GM12878 (cell line): ENCODE data around the gene AGPAT2. TPM values are rescaled to one million over a fixed set of nuclear protein-coding genes. Genes with fewer than 3 reads are reported as not detected.

ENCODE experiments used
- ATAC-seq: fragments of 200-7000 bp; cut with Tn5 transposase; 3 replicates; pipeline ENCODE4 v1.9.1; 2020; ENCODE audit warnings: mild to moderate bottlenecking, moderate library complexity
- BruUV-seq: library from RNA; stranded (reverse); fragments of 400-500 nt; replicated peaks from 2 replicates; lab custom pipeline; 2021; lab: Mats Ljungman, UMichigan
- CTCF ChIA-PET: fragments of 300-600 bp; sonication (Branson Sonifier 250); formaldehyde crosslinking; extraction: SDS; loops from one replicate; lab custom pipeline; 2021; ENCODE audit warnings: inconsistent platforms; lab: Yijun Ruan, JAX
- POLR2A ChIA-PET: fragments of 350-600 bp; formaldehyde crosslinking; extraction: SDS; loops from one replicate; lab custom pipeline; 2021; ENCODE audit warnings: inconsistent platforms; lab: Charles Lee
- RAD21 ChIA-PET: fragments of 300-600 bp; sonication (Branson Sonifier 250); formaldehyde crosslinking; loops from one replicate; lab custom pipeline; 2023; ENCODE audit warnings: antibody characterized with exemption; ENCODE audit not compliant: unreplicated experiment; lab: Charles Lee
- SMC1A ChIA-PET: fragments of 300-600 bp; sonication (Branson Sonifier 250); formaldehyde crosslinking; loops from one replicate; lab custom pipeline; 2023; ENCODE audit not compliant: unreplicated experiment, uncharacterized antibody; lab: Charles Lee
- DNase-seq: peaks from one replicate; pipeline ENCODE4 v3.0.0-alpha.2; 2011; ENCODE audit warnings: low read depth, low spot score
- FAIRE-seq: peaks from 3 replicates; lab custom pipeline; 2011; peaks lifted over from hg19 to GRCh38; lab: Jason Lieb, UNC
- H2AFZ ChIP-seq: 2 replicates; pipeline ENCODE4 v1.6.0; 2011; ENCODE audit warnings: low read depth, low read length, control low read depth; ENCODE audit not compliant: control insufficient read depth
- H3K27ac ChIP-seq: 2 replicates; pipeline ENCODE4 v1.5.1; 2011; ENCODE audit warnings: control low read depth; ENCODE audit not compliant: control insufficient read depth, insufficient read depth
- H3K27me3 ChIP-seq, 2 experiments: replicated peaks in 1 of 2; 2 replicates each; pipeline versions ENCODE4 v1.6.0 to v1.6.1; 2011; ENCODE audit warnings: low read length in 1 of 2; ENCODE audit not compliant: control insufficient read depth in 2 of 2, insufficient read depth in 2 of 2
- H3K36me3 ChIP-seq, 2 experiments: 2 replicates each; pipeline ENCODE4 v1.5.1; 2011; ENCODE audit warnings: low read length in 1 of 2; ENCODE audit not compliant: control insufficient read depth in 2 of 2, insufficient read depth in 2 of 2
- H3K4me1 ChIP-seq: 2 replicates; pipeline ENCODE4 v1.6.1; 2011; ENCODE audit warnings: mild to moderate bottlenecking, low read length, moderate library complexity, mixed read lengths; ENCODE audit not compliant: control insufficient read depth, insufficient read depth
- H3K4me2 ChIP-seq: 2 replicates; pipeline ENCODE4 v1.6.0; 2011; ENCODE audit warnings: control low read depth; ENCODE audit not compliant: control insufficient read depth, insufficient read depth
- H3K4me3 ChIP-seq: fragments of 200-600 bp; sonication (generic); 2 replicates; pipeline ENCODE4 v1.5.1; 2016
- H3K79me2 ChIP-seq: 2 replicates; pipeline ENCODE4 v1.6.0; 2011; ENCODE audit warnings: low read length; ENCODE audit not compliant: control insufficient read depth, insufficient read depth
- H3K9ac ChIP-seq: 2 replicates; pipeline ENCODE4 v1.8.0; 2011; ENCODE audit warnings: low read length, control low read depth, mixed read lengths; ENCODE audit not compliant: control insufficient read depth, insufficient read depth
- H3K9me3 ChIP-seq: replicated peaks from 3 replicates; pipeline ENCODE4 v1.5.1; 2011; ENCODE audit warnings: mild to moderate bottlenecking, low read length; ENCODE audit not compliant: control insufficient read depth, insufficient read depth
- H4K20me1 ChIP-seq: 2 replicates; pipeline ENCODE4 v1.6.0; 2011; ENCODE audit not compliant: control insufficient read depth, insufficient read depth
- CREB1 ChIP-seq: IDR thresholded peaks from 2 replicates; pipeline ENCODE4 v1.6.1; 2012; ENCODE audit warnings: low read depth, mild to moderate bottlenecking, inconsistent platforms
- JUNB ChIP-seq: IDR thresholded peaks from 2 replicates; pipeline ENCODE4 v1.6.1; 2016; ENCODE audit warnings: antibody characterized with exemption, mild to moderate bottlenecking
- RB1 ChIP-seq: fragments of 450-650 bp; formaldehyde crosslinking; IDR thresholded peaks from 2 replicates; pipeline ENCODE4 v1.6.1; 2017; ENCODE audit warnings: mild to moderate bottlenecking, borderline replicate concordance
- RELA ChIP-seq: fragments of 450-650 bp; IDR thresholded peaks from 2 replicates; pipeline ENCODE4 v1.8.0; 2014; ENCODE audit warnings: borderline replicate concordance; ENCODE audit not compliant: partially characterized antibody
- TBL1XR1 ChIP-seq: IDR thresholded peaks from 2 replicates; pipeline ENCODE4 v1.6.1; 2012; ENCODE audit warnings: low read depth, low read length, improper control_type of control experiment
- WGBS: methylation state at CpG from one replicate; pipeline ENCODE4 v1.1.6; 2016; ENCODE audit warnings: low lambda C conversion rate; ENCODE audit not compliant: insufficient replicate concordance, insufficient coverage; ENCODE audit errors: missing lambda C conversion rate; 5-methylcytosine and 5-hydroxymethylcytosine counted together
- in situ Hi-C: fragments of 300-500 bp; cut with MboI; formaldehyde crosslinking; loops from 9 replicates; pipeline ENCODE4 v1.14.3; 2018; ENCODE audit warnings: mixed read lengths
- intact Hi-C: fragments of 100-400 bp; cut with micrococcal nuclease; formaldehyde crosslinking; loops from one replicate; pipeline ENCODE4 v1.14.2; 2022; ENCODE audit not compliant: unreplicated experiment
- polyA plus RNA-seq, 11 experiments: library from polyadenylated mRNA; depleted of rRNA in 4 of 11; unstranded in 6 of 11; stranded (reverse) in 5 of 11; fragments of >200 nt; fragmentation: Nextera tagmentation in 4 of 11; fragmentation: Illumina TruSeq in 1 of 11; extraction: Ambion mirVana in 4 of 11; extraction: Trizol in 1 of 11; gene quantifications; 1 replicate in 1 of 11; 2 replicates in 10 of 11; pipeline versions ENCODE4 v1.2.1 to v1.2.3, GENCODE V29; 2011 to 2016; ENCODE audit warnings: inconsistent platforms in 2 of 11, missing spikeins in 2 of 11, low read depth in 1 of 11
- total RNA-seq, 4 experiments: library from RNA; depleted of rRNA in 3 of 4; stranded (reverse); fragments of >200 nt in 3 of 4; fragmentation: Illumina TruSeq in 1 of 4; extraction: Trizol in 1 of 4; gene quantifications; 2 replicates each; pipeline versions ENCODE4 v1.2.1 to v1.2.3, GENCODE V29; 2013 to 2021
- TF ChIP-seq, protein P1 (sequence below): fragments of 450-650 bp; IDR thresholded peaks from 2 replicates; pipeline ENCODE4 v1.6.1; 2017; ENCODE audit warnings: mild to moderate bottlenecking, moderate library complexity

Gene AGPAT2
- total and polyA plus RNA-seq, 10 of the 15 experiments (the other 5 are each of a cell fraction or from before 2014, with no cell fraction given): 0.10 to 28.5 (median 18.2) TPM

DNA sequence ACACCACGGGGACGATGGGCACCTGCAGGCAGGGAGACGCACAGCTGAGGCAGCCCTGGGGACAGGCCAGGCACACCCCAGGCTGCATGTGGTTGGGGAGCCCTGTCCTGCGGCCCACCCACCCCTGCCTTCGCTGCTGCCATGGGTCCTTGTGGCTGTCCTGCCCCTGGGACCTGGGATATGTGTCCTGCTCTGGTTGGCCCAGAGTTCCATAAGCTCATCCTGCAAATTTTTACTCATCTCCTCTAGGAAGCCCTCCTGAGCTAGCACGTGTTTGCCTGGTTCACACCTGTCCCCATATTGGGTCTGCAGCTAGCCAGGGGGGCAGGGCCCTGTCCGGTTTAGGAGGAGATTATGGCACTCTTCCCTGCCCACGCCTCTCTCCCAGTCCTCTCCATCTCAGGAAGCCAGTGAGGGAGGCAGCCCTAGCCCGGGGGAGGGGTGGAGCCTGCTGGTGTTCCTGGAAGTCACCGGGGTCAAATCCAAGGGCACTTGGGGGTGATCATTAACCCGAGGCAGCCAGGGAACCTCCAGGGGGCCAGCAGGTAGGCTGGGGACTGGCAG is 12.4 kb downstream of the AGPAT2 start (continued):
- TF ChIP-seq, protein P1, sequence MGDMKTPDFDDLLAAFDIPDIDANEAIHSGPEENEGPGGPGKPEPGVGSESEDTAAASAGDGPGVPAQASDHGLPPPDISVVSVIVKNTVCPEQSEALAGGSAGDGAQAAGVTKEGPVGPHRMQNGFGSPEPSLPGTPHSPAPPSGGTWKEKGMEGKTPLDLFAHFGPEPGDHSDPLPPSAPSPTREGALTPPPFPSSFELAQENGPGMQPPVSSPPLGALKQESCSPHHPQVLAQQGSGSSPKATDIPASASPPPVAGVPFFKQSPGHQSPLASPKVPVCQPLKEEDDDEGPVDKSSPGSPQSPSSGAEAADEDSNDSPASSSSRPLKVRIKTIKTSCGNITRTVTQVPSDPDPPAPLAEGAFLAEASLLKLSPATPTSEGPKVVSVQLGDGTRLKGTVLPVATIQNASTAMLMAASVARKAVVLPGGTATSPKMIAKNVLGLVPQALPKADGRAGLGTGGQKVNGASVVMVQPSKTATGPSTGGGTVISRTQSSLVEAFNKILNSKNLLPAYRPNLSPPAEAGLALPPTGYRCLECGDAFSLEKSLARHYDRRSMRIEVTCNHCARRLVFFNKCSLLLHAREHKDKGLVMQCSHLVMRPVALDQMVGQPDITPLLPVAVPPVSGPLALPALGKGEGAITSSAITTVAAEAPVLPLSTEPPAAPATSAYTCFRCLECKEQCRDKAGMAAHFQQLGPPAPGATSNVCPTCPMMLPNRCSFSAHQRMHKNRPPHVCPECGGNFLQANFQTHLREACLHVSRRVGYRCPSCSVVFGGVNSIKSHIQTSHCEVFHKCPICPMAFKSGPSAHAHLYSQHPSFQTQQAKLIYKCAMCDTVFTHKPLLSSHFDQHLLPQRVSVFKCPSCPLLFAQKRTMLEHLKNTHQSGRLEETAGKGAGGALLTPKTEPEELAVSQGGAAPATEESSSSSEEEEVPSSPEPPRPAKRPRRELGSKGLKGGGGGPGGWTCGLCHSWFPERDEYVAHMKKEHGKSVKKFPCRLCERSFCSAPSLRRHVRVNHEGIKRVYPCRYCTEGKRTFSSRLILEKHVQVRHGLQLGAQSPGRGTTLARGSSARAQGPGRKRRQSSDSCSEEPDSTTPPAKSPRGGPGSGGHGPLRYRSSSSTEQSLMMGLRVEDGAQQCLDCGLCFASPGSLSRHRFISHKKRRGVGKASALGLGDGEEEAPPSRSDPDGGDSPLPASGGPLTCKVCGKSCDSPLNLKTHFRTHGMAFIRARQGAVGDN: no peak
- no peak for TF ChIP-seq CREB1

DNA sequence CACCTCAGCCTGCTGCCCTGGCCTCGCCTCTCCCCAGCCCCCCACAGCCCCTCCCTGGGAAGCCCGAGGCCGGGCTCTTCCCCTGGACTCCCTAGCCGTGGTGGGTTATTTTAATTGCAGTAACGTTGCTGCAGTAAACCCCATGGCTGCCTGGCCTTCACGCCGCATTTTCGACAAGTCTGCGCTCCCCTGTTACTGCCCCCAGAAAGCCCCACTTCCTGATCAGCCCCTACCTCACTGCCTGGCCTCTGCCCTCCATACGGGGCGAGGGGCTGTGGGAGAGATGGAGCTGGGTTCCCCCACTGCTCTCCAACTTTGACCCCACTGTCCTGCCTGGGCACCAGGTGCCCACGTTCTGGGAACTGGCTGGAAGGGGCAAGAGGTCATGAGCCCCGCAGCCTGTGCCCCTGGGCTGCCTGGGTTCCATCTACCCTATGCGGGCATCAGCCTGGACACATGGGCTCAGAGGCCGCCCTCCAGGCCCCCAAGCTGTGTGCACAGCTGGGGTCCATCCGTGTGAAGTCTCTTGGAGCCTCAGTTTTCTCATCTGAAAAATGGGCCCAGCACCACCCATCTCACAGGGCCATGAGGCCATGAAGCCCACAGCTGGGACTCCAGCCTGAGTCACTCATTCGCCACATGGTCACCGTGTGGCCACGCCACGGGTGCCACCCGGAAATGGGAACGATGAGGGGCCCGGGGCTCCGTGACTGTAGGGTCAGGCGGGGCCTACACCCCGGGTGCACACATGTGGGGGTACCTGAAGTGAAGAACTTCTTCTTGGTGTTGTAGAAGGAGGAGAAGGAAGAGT is 13.1 kb downstream of the AGPAT2 start:
- no peak for ATAC-seq
- ChIA-PET POLR2A (no interaction called here), SMC1A (interaction anchor here (1.0 kb wide), 1 partner anchor 56 kb away, joined by 3 read pairs; no protein-coding TSS in a partner anchor)
- Histone ChIP-seq H3K36me3 (no peaks in the 10 kb centered on the region; a peak in 1 of 4 replicates), H3K27ac (no peak overlapping the region), H4K20me1 (no peaks in the 10 kb centered on the region), H3K4me3 (no peak overlapping the region)
- TF ChIP-seq TBL1XR1 (no peak), RELA (no peak), JUNB (no peak), RB1 (no peak)
- TF ChIP-seq, all 136 proteins: peak for 0
- FAIRE-seq: no peak
- 56% methylated on average over 26 of the region's 26 CpGs for whole genome bisulfite sequencing
- RAD21 ChIA-PET: no interaction called here
- in situ Hi-C loops (no loop called here), intact Hi-C loops (no loop called here)
- H2AFZ ChIP-seq: no peak overlapping the region
- no peaks in the 10 kb centered on the region for H3K4me1 ChIP-seq
- H3K9ac ChIP-seq: no peak overlapping the region
- BruUV-seq: no TSS peak
- no peak overlapping the region for H3K4me2 ChIP-seq
- no peak for DNase-seq
- no peaks in the 10 kb centered on the region for H3K79me2 ChIP-seq
- no peaks in the 10 kb centered on the region for H3K27me3 ChIP-seq
- H3K9me3 ChIP-seq: no peaks in the 10 kb centered on the region
- CTCF ChIA-PET: interaction anchor here (0.9 to 1.2 kb wide), 2 partner anchors 12 to 14 kb away, joined by 3 read pairs; no protein-coding TSS in a partner anchor
